ENCODE measurements around the gene LETM1.

The LETM1 gene

DNA sequence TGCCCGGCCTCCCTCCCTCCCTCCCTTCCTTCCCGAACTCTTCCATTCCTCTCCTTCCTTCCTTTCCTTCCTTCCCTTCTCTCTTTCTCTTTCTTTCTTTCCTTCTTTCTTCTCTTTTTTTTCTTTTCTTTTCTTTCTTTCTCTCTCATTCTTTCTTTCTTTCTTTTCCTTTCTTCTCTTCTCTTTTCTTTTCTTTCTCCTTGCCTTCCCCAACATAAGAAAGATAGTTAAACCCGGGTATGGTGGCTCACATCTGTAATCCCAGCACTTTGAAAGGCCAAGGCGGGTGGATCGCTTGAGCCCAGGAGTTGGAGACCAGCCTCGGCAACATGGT lies 40.7 kb upstream of the LETM1 start:
- WGBS, 2 experiments (ENCODE audit: insufficient coverage in 2 of 2): 91% methylated on average over 6 of the region's 6 CpGs
- Histone ChIP-seq H3K4me3 (ENCODE audit: extremely low read depth, insufficient read depth, low read length, poor library complexity, severe bottlenecking) (no peak overlapping the region), H3K27ac (ENCODE audit: low read depth, low read length, severe bottlenecking) (no peak overlapping the region), H3K4me1 (ENCODE audit: control insufficient read depth, insufficient read depth, low read length, poor library complexity, severe bottlenecking) (no peaks in the 10 kb centered on the region), H3K36me3 (ENCODE audit: control insufficient read depth, insufficient read depth, low read length) (peaks cover 53% of the 10 kb centered on the region), H3K9me3 (ENCODE audit: control insufficient read depth, low read length) (no peaks in the 10 kb centered on the region)

DNA sequence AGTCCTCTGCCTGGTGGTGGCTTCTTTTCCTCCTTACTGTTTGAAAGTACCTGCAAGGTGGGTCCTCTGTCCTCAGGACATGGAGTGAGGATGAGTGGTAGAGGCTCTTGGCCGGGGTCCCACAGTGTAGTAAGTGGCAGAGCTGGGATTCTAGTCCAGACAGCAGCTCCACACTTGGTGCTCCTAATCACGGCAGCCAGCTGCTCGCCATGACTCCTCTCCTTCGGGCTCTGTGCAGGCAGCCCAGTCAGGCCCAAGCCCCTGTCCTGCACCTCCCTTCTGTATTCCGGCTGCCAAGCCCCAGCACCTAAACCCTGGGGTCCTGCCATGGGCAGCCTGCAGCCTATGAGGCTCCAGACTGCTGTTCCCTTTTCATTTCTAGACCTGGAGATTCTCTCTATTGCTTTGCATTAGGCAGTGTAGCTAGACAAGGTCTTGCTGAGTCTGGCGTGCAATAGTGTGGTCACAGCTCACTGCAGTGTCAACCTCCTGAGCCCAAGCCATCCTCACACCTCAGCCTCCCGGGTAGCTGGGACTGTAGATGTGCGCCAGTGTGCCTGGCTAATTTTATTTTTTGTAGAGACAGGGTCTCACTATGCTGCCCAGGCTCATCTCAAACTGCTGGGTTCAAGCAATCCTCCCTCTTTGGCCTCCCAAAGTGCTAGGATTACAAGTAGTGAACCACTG lies 40.2 kb upstream of the LETM1 start:
- no peak overlapping the region for H3K4me3 ChIP-seq (ENCODE audit: extremely low read depth, insufficient read depth, low read length, poor library complexity, severe bottlenecking)
- H3K9me3 ChIP-seq (ENCODE audit: control insufficient read depth, low read length): no peaks in the 10 kb centered on the region
- 96 to 98% methylated on average over 7 to 8 of the region's 8 CpGs for WGBS, 2 experiments (ENCODE audit: insufficient coverage in 2 of 2)
- peaks cover 47% of the 10 kb centered on the region for H3K36me3 ChIP-seq (ENCODE audit: control insufficient read depth, insufficient read depth, low read length)
- no peaks in the 10 kb centered on the region for H3K4me1 ChIP-seq (ENCODE audit: control insufficient read depth, insufficient read depth, low read length, poor library complexity, severe bottlenecking)
- H3K27ac ChIP-seq (ENCODE audit: low read depth, low read length, severe bottlenecking): no peak overlapping the region

DNA sequence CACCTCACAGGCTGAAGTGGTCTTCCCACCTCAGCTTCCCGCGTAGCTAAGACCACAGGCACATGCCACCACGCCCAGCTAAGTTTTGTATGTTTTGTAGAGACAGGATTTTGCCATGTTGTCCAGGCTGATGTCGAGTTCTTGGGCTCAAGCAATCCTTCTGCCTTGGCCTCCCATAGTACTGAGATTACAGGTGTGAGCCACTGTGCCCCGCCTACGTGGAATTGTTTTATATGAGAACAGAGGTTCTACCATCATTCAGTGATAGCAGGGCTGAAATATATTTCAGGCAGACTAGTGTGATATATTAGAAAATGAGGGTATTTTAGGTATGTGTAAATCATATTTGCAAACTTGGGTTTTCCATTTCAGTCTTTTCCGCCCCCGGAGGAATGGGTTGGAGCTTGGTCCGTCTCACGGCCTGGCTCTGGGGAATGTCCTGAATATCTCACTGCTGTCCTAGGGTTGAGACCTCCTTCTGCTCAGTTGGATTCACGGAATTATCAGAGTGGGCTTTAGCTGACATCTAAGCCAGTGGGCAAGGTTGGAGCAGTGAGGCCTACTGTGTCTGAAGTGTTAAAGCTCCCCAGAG lies 35.1 kb upstream of the LETM1 start:
- peaks cover 64% of the 10 kb centered on the region for H3K36me3 ChIP-seq (ENCODE audit: control insufficient read depth, insufficient read depth, low read length)
- no peak overlapping the region for H3K27ac ChIP-seq (ENCODE audit: low read depth, low read length, severe bottlenecking)
- no peaks in the 10 kb centered on the region for H3K4me1 ChIP-seq (ENCODE audit: control insufficient read depth, insufficient read depth, low read length, poor library complexity, severe bottlenecking)
- 93 to 95% methylated on average over 10 to 11 of the region's 11 CpGs for WGBS, 2 experiments (ENCODE audit: insufficient coverage in 2 of 2)
- H3K4me3 ChIP-seq (ENCODE audit: extremely low read depth, insufficient read depth, low read length, poor library complexity, severe bottlenecking): no peak overlapping the region
- H3K9me3 ChIP-seq (ENCODE audit: control insufficient read depth, low read length): no peaks in the 10 kb centered on the region

DNA sequence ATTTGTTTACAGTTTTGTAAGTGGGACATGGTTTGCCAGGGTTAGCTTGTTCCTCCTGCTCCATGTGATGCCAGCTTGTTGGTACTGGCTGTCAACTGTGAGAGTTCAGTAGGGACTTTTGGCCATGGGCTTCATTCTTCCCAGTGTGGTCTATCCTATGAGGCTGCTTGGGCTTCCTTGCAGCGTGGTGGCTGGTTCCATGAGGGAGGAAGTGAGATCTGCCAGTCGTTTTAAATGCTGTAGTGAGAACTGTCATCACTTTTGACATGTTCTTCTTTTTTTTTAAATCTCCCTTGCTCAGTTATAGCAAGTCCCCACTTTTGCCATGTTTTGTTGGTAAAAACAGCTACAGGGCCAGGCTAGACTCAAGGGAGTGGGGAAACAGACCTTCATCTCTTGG lies 31.1 kb upstream of the LETM1 start:
- no peaks in the 10 kb centered on the region for H3K9me3 ChIP-seq (ENCODE audit: control insufficient read depth, low read length)
- H3K27ac ChIP-seq (ENCODE audit: low read depth, low read length, severe bottlenecking): no peak overlapping the region
- no peaks in the 10 kb centered on the region for H3K4me1 ChIP-seq (ENCODE audit: control insufficient read depth, insufficient read depth, low read length, poor library complexity, severe bottlenecking)
- peaks cover 31% of the 10 kb centered on the region for H3K36me3 ChIP-seq (ENCODE audit: control insufficient read depth, insufficient read depth, low read length)
- 100% methylated on average over 1 of the region's 2 CpGs for WGBS, 2 experiments (ENCODE audit: insufficient coverage in 2 of 2)
- H3K4me3 ChIP-seq (ENCODE audit: extremely low read depth, insufficient read depth, low read length, poor library complexity, severe bottlenecking): no peak overlapping the region

DNA sequence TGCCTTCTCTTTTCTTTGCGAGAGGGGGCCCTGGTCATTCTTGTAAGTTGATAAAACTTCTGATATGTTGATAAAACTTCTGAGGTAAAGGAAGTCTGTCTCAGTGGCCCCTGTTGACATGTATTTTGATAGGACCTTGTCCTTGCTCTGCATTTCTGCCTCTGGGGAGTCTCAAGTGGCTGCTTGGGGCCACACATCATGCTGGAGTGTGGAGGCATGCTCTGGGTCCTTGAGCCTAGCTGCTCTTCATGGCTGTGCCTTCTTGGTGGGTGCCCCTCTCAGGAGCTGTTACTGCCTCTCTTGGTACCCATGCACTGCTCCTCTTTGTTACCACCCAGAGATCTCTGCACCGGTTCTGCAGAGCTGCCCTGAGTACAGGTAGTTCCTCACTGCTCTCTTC lies 29.5 kb upstream of the LETM1 start:
- Histone ChIP-seq H3K27ac (ENCODE audit: low read depth, low read length, severe bottlenecking) (no peak overlapping the region), H3K4me3 (ENCODE audit: extremely low read depth, insufficient read depth, low read length, poor library complexity, severe bottlenecking) (no peak overlapping the region), H3K4me1 (ENCODE audit: control insufficient read depth, insufficient read depth, low read length, poor library complexity, severe bottlenecking) (no peaks in the 10 kb centered on the region), H3K9me3 (ENCODE audit: control insufficient read depth, low read length) (no peaks in the 10 kb centered on the region), H3K36me3 (ENCODE audit: control insufficient read depth, insufficient read depth, low read length) (peaks cover 28% of the 10 kb centered on the region)
- 100% methylated on average over 1 of the region's 2 CpGs; no CpG with 5 or more reads in 1 of the 2 experiments for WGBS, 2 experiments (ENCODE audit: insufficient coverage in 2 of 2)

DNA sequence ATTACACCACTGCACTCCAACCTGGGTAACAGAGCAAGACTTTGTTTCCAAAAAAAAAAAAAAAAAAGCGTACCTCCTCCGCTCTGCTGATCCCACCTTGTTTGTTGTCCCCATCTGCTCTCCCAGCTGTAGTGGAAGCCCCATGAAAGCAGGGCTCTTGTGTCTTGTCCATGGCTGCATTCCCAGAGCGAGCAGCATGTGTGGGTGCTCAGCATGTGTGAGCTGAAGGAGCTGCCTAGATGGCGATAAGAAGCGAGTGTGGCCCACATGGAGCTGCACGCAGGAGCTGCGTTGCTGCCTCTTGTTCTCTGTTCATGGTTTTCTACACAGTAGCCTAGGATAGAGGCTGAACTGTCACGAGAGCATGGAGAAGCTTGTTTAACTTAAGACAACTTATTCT lies 27.6 kb upstream of the LETM1 start:
- Histone ChIP-seq H3K36me3 (ENCODE audit: control insufficient read depth, insufficient read depth, low read length) (peaks cover 19% of the 10 kb centered on the region), H3K9me3 (ENCODE audit: control insufficient read depth, low read length) (no peaks in the 10 kb centered on the region), H3K4me3 (ENCODE audit: extremely low read depth, insufficient read depth, low read length, poor library complexity, severe bottlenecking) (no peak overlapping the region), H3K27ac (ENCODE audit: low read depth, low read length, severe bottlenecking) (no peak overlapping the region), H3K4me1 (ENCODE audit: control insufficient read depth, insufficient read depth, low read length, poor library complexity, severe bottlenecking) (peaks cover 1% of the 10 kb centered on the region)
- 96 to 97% methylated on average over 4 to 6 of the region's 8 CpGs for WGBS, 2 experiments (ENCODE audit: insufficient coverage in 2 of 2)

DNA sequence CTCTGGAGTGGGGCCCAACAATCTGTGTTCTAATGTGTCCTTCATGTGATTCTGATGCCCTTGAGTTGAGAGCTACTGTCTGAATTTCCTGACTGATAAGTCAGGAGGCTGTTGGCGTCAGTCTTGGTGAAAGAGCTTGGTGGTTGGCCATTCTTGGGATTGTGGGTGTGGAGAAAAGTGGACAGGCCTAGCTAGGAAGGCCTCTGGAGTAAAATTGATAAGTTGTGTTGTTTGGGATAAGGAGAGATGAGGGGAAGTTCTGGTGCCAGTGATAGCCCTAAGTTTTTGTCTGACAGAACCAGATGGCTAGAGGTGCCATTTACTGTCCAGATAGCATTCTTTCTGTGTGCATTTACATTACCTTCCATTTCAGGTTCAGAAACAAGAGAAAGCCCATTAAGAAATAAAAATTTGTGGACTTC lies 26.9 kb upstream of the LETM1 start:
- Histone ChIP-seq H3K4me3 (ENCODE audit: extremely low read depth, insufficient read depth, low read length, poor library complexity, severe bottlenecking) (no peak overlapping the region), H3K27ac (ENCODE audit: low read depth, low read length, severe bottlenecking) (peak overlapping the region; percentile 16), H3K4me1 (ENCODE audit: control insufficient read depth, insufficient read depth, low read length, poor library complexity, severe bottlenecking) (peaks cover 6% of the 10 kb centered on the region), H3K36me3 (ENCODE audit: control insufficient read depth, insufficient read depth, low read length) (peaks cover 18% of the 10 kb centered on the region), H3K9me3 (ENCODE audit: control insufficient read depth, low read length) (no peaks in the 10 kb centered on the region)
- WGBS, 2 experiments (ENCODE audit: insufficient coverage in 2 of 2): 90 to 100% methylated on average over 1 of the region's 1 CpG

DNA sequence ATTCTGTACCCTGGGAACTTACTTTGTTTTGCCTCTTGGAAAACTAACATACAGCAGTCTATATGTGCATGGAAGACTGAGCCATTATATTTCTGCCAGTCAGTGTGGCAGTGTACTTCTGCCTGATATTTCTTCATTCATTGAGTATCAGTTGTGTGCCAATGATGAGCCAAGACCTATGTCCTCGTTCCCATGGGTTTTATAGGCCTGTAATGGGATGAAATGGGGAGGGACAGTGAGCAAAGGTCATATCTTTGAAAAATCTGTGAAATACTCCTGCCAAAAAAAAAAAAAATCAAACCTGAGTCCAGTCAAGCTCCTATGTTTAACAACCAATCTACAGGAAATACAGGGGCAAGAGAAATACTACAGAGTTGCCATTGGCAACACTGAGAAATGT lies 24.4 kb upstream of the LETM1 start:
- Histone ChIP-seq H3K9me3 (ENCODE audit: control insufficient read depth, low read length) (no peaks in the 10 kb centered on the region), H3K4me3 (ENCODE audit: extremely low read depth, insufficient read depth, low read length, poor library complexity, severe bottlenecking) (no peak overlapping the region), H3K4me1 (ENCODE audit: control insufficient read depth, insufficient read depth, low read length, poor library complexity, severe bottlenecking) (peaks cover 8% of the 10 kb centered on the region), H3K27ac (ENCODE audit: low read depth, low read length, severe bottlenecking) (no peak overlapping the region), H3K36me3 (ENCODE audit: control insufficient read depth, insufficient read depth, low read length) (peaks cover 15% of the 10 kb centered on the region)
- WGBS, 2 experiments (ENCODE audit: insufficient coverage in 2 of 2): 100% methylated on average over 1 of the region's 1 CpG

DNA sequence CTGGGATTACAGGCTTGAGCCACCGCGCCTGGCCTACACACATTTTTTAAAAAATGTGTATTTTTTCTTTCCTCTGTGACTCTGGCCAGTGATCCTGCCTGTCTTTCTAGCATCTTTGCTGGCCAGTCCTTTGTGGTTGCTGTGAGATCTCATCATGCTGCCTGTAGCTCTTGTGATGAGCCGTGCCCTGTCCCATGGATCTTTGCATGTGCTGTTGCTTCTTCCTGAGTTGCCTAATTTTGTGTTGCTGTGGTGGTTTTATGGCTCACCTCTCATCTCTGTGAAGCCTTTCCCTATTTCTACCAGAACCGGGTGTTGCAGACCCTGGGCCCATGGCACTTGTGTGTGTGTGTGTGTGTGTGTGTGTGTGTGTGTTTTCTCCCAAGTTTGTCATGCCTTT lies 23.5 kb upstream of the LETM1 start:
- Histone ChIP-seq H3K36me3 (ENCODE audit: control insufficient read depth, insufficient read depth, low read length) (peaks cover 20% of the 10 kb centered on the region), H3K4me3 (ENCODE audit: extremely low read depth, insufficient read depth, low read length, poor library complexity, severe bottlenecking) (no peak overlapping the region), H3K4me1 (ENCODE audit: control insufficient read depth, insufficient read depth, low read length, poor library complexity, severe bottlenecking) (peaks cover 8% of the 10 kb centered on the region), H3K27ac (ENCODE audit: low read depth, low read length, severe bottlenecking) (no peak overlapping the region), H3K9me3 (ENCODE audit: control insufficient read depth, low read length) (no peaks in the 10 kb centered on the region)
- WGBS, 2 experiments (ENCODE audit: insufficient coverage in 2 of 2): 65% methylated on average over 2 of the region's 4 CpGs; no CpG with 5 or more reads in 1 of the 2 experiments

DNA sequence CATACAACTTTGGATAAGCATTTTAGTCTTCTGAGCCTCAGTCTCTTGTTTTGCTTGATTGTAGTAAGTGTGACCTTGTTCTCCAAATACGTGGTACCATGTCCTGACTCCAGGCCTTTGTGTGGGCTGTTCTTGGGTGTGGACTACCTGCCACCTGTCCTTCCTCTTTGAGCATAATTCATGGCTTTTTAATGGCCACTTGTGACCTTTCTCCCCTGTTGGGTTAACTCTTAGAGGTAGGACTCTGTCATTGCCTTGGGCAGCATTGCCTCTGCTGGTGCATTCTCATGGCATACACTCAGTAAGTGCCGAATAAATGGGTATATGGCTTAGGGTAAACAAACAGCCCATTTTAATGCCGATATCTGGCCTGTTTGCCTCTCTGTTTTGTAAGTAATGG lies 18.2 kb upstream of the LETM1 start:
- peaks cover 20% of the 10 kb centered on the region for H3K36me3 ChIP-seq (ENCODE audit: control insufficient read depth, insufficient read depth, low read length)
- H3K9me3 ChIP-seq (ENCODE audit: control insufficient read depth, low read length): no peaks in the 10 kb centered on the region
- H3K4me3 ChIP-seq (ENCODE audit: extremely low read depth, insufficient read depth, low read length, poor library complexity, severe bottlenecking): no peak overlapping the region
- 90% methylated on average over 3 of the region's 3 CpGs; no CpG with 5 or more reads in 1 of the 2 experiments for WGBS, 2 experiments (ENCODE audit: insufficient coverage in 2 of 2)
- H3K4me1 ChIP-seq (ENCODE audit: control insufficient read depth, insufficient read depth, low read length, poor library complexity, severe bottlenecking): peaks cover 20% of the 10 kb centered on the region
- H3K27ac ChIP-seq (ENCODE audit: low read depth, low read length, severe bottlenecking): no peak overlapping the region

DNA sequence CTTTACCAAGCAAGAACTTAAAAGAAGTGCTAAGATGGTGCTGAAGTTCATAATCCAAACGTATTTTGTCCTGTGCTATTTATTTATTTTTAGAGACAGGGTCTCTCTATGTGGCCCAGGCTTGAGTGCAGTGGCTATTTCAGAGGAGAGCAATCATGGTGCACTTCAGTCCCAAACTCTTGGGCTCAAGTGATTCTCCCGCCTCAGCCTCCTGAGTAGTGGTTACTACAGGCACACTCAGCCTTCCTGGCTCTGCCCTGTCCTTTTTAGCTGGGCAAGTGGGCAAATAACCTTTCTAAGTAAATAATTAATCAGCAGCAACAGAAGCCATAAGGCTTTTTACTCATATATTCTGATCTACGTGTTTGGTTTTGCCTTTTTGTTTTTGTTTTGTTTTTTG lies 17.8 kb upstream of the LETM1 start:
- H3K4me1 ChIP-seq (ENCODE audit: control insufficient read depth, insufficient read depth, low read length, poor library complexity, severe bottlenecking): peaks cover 20% of the 10 kb centered on the region
- H3K4me3 ChIP-seq (ENCODE audit: extremely low read depth, insufficient read depth, low read length, poor library complexity, severe bottlenecking): no peak overlapping the region
- H3K36me3 ChIP-seq (ENCODE audit: control insufficient read depth, insufficient read depth, low read length): peaks cover 18% of the 10 kb centered on the region
- H3K27ac ChIP-seq (ENCODE audit: low read depth, low read length, severe bottlenecking): no peak overlapping the region
- WGBS, 2 experiments (ENCODE audit: insufficient coverage in 2 of 2): 87 to 100% methylated on average over 1 to 3 of the region's 3 CpGs
- H3K9me3 ChIP-seq (ENCODE audit: control insufficient read depth, low read length): no peaks in the 10 kb centered on the region

All from mesodermal cell (in vitro differentiated cells).